DOHH2 (cell line): ENCODE measurements around the gene NF1.

Experiments used
- H3F3A ChIP-seq: fragments of 200-600 bp; sonication (generic), shearing (Covaris generic); 2 replicates; pipeline ENCODE4 v1.6.0; 2016; ENCODE audit warnings: antibody characterized with exemption, mild to moderate bottlenecking; ENCODE audit not compliant: control insufficient read depth, insufficient read depth
- H3K27ac ChIP-seq: fragments of 200-600 bp; sonication (generic); 2 replicates; pipeline ENCODE4 v1.5.1; 2014; ENCODE audit warnings: low read depth, mild to moderate bottlenecking, low read length, moderate library complexity
- H3K27me3 ChIP-seq: fragments of 200-600 bp; sonication (generic); 2 replicates; pipeline ENCODE4 v1.6.1; 2014; ENCODE audit warnings: mild to moderate bottlenecking, low read length, mixed read lengths; ENCODE audit not compliant: control insufficient read depth
- H3K36me3 ChIP-seq: fragments of 200-600 bp; sonication (generic); 2 replicates; pipeline ENCODE4 v1.6.1; 2014; ENCODE audit warnings: mild to moderate bottlenecking, low read length, moderate library complexity, mixed read lengths; ENCODE audit not compliant: control insufficient read depth
- H3K4me1 ChIP-seq: fragments of 200-600 bp; sonication (generic); 2 replicates; pipeline ENCODE4 v1.6.1; 2014; ENCODE audit warnings: mild to moderate bottlenecking, low read length, mixed read lengths; ENCODE audit not compliant: control insufficient read depth
- H3K4me2 ChIP-seq: fragments of 200-600 bp; sonication (generic); 2 replicates; pipeline ENCODE4 v1.6.0; 2014; ENCODE audit warnings: mild to moderate bottlenecking, low read length, moderate library complexity
- H3K4me3 ChIP-seq: fragments of 200-600 bp; sonication (generic); 2 replicates; pipeline ENCODE4 v1.5.1; 2014; ENCODE audit warnings: mild to moderate bottlenecking, low read length, mixed read lengths
- H3K79me2 ChIP-seq: fragments of 200-600 bp; sonication (generic); 2 replicates; pipeline ENCODE4 v1.6.1; 2014; ENCODE audit warnings: mild to moderate bottlenecking, low read length, mixed read lengths; ENCODE audit not compliant: control insufficient read depth
- H3K9me2 ChIP-seq: fragments of 200-600 bp; sonication (generic); replicated peaks from 2 replicates; pipeline ENCODE4 v1.6.1; 2014; ENCODE audit warnings: mild to moderate bottlenecking, low read length, mixed read lengths; ENCODE audit not compliant: control insufficient read depth
- H3K9me3 ChIP-seq: fragments of 200-600 bp; sonication (generic); 2 replicates; pipeline ENCODE4 v1.6.1; 2014; ENCODE audit warnings: antibody characterized with exemption, low read length, mixed read lengths; ENCODE audit not compliant: control insufficient read depth, insufficient read depth
- H4K20me1 ChIP-seq: fragments of 200-600 bp; sonication (generic); 2 replicates; pipeline ENCODE4 v1.6.0; 2014; ENCODE audit warnings: low read depth, mild to moderate bottlenecking, antibody characterized with exemption, low read length, moderate library complexity; ENCODE audit not compliant: control insufficient read depth, insufficient read depth
- EZH2phosphoT487 ChIP-seq: fragments of 200-600 bp; sonication (generic); IDR thresholded peaks from 2 replicates; pipeline ENCODE4 v1.6.1; 2017; ENCODE audit warnings: borderline replicate concordance, mild to moderate bottlenecking, antibody characterized with exemption, low read length, moderate library complexity, mixed read lengths
- TF ChIP-seq, protein P1 (sequence below): fragments of 200-600 bp; sonication (generic); IDR thresholded peaks from one replicate; pipeline ENCODE4 v1.5.1; 2014; ENCODE audit warnings: antibody characterized with exemption, mild to moderate bottlenecking, low read depth, low read length; ENCODE audit not compliant: poor library complexity, severe bottlenecking

The NF1 gene

GRCh38 chr17:31390426-31390747, 295.6 kb downstream of the NF1 start:
- Histone ChIP-seq H3K4me3 (no peak overlapping the region), H3K4me2 (no peak overlapping the region), H3K36me3 (no peaks in the 10 kb centered on the region), H3K9me2 (no peaks in the 10 kb centered on the region), H3K4me1 (no peaks in the 10 kb centered on the region), H4K20me1 (no peaks in the 10 kb centered on the region), H3F3A (peaks cover 4% of the 10 kb centered on the region; the same call in 1 of the 2 replicates), H3K79me2 (no peaks in the 10 kb centered on the region), H3K27ac (no peak overlapping the region), H3K27me3 (peaks cover 49% of the 10 kb centered on the region), H3K9me3 (no peaks in the 10 kb centered on the region)
- TF ChIP-seq EZH2phosphoT487 = no peak
- TF ChIP-seq, protein P1, sequence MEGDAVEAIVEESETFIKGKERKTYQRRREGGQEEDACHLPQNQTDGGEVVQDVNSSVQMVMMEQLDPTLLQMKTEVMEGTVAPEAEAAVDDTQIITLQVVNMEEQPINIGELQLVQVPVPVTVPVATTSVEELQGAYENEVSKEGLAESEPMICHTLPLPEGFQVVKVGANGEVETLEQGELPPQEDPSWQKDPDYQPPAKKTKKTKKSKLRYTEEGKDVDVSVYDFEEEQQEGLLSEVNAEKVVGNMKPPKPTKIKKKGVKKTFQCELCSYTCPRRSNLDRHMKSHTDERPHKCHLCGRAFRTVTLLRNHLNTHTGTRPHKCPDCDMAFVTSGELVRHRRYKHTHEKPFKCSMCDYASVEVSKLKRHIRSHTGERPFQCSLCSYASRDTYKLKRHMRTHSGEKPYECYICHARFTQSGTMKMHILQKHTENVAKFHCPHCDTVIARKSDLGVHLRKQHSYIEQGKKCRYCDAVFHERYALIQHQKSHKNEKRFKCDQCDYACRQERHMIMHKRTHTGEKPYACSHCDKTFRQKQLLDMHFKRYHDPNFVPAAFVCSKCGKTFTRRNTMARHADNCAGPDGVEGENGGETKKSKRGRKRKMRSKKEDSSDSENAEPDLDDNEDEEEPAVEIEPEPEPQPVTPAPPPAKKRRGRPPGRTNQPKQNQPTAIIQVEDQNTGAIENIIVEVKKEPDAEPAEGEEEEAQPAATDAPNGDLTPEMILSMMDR = no peak

DNA sequence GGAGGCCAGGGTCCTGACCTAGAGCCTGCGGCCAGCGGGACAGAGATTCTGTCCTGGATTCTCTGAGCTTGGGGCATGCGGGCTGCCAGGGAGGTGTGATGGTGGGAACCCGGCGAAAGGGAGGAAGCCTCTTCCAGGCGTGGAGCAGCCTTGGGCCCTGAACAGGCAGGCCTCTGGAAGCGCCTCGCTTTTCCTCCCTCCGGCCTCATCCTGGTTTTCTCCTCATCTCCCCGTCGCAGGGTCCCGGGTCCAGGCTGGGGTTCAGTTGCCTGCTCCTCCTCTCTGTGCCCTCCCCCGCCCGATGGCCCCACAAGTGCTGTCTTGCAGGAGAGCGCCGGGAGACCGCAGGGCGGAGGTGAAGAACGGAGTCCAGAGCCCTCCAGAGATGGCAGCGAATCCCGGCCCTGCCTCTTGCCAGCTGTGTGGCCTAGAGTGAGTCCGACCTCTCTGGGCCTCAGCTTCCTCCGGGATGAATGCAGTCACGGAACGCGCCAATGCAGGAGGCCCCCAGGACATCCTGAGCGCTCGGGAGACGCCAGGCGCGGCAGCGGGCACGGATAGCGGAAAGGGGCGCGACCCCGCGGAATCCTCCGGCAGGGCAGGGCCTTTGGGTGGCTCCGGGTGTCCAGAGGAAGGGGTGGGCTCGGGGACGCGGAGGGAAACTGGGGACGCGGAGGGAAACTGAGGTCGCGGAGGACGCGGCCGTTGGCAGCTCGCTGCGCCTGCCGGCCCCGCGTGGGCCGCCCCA, 296.1 kb downstream of the NF1 start:
- Histone ChIP-seq H3K4me1 (no peaks in the 10 kb centered on the region), H4K20me1 (no peaks in the 10 kb centered on the region), H3K79me2 (no peaks in the 10 kb centered on the region), H3K4me3 (no peak overlapping the region), H3F3A (peaks cover 4% of the 10 kb centered on the region; the same call in 1 of the 2 replicates), H3K27me3 (peaks cover 50% of the 10 kb centered on the region), H3K27ac (no peak overlapping the region), H3K36me3 (no peaks in the 10 kb centered on the region), H3K9me3 (no peaks in the 10 kb centered on the region), H3K9me2 (no peaks in the 10 kb centered on the region), H3K4me2 (no peak overlapping the region)
- TF ChIP-seq, protein P1 = no peak
- no peak for TF ChIP-seq EZH2phosphoT487

- H3K4me2 ChIP-seq = peak within 1 kb of the TSS; percentile 37
- H3K27me3 ChIP-seq = peaks cover 50% of the 10 kb centered on the region
- no peak within 1 kb of the TSS for H3K27ac ChIP-seq
- H3F3A ChIP-seq = peaks cover 3% of the 10 kb centered on the region; the same call in 1 of the 2 replicates
- H3K4me3 ChIP-seq = no peak within 1 kb of the TSS; the same call in 1 of the 2 replicates
- H3K9me2 ChIP-seq = no peaks in the 10 kb centered on the region
- no peaks in the 10 kb centered on the region for H3K9me3 ChIP-seq
- H4K20me1 ChIP-seq = no peaks in the 10 kb centered on the region
- no peaks in the 10 kb centered on the region for H3K79me2 ChIP-seq
- H3K36me3 ChIP-seq = no peaks in the 10 kb centered on the region
- TF ChIP-seq, protein P1 = no peak
- TF ChIP-seq EZH2phosphoT487 = no peak
- no peaks in the 10 kb centered on the region for H3K4me1 ChIP-seq
Measured at GRCh38 chr17:31391496-31391949, 296.7 kb downstream of the NF1 start, which contains the start of gene RAB11FIP4. RAB11FIP4 (plus strand) TSS chr17:31391675; CDS start chr17:31391853, 178 bp downstream.
